ENCODE results near the gene ANKRD49.

Gene ANKRD49

GRCh38 chr11:94504689-94505293, 11.0 kb downstream of the ANKRD49 start:
- in situ Hi-C loops (cut with MboI; ENCODE audit: low sequenced_read_pairs), result loop anchor here (10.0 kb wide), 1 partner anchor 180 kb away; no protein-coding TSS in a partner anchor

GRCh38 chr11:94506513-94506912, 12.7 kb downstream of the ANKRD49 start:
- in situ Hi-C loops (cut with MboI; ENCODE audit: low sequenced_read_pairs), result loop anchor here (10.0 kb wide), 1 partner anchor 182 kb away; no protein-coding TSS in a partner anchor

- in situ Hi-C loops (cut with MboI; ENCODE audit: low sequenced_read_pairs), result loop anchor here (10.0 kb wide), 1 partner anchor 183 kb away; no protein-coding TSS in a partner anchor
These were observed 13.7 kb downstream of the ANKRD49 start for GRCh38 chr11:94507485-94507884.

- in situ Hi-C loops (cut with MboI; ENCODE audit: low sequenced_read_pairs), result no loop called here
These were observed 18.4 kb downstream of the ANKRD49 start, which contains the start of gene C11orf97 for GRCh38 chr11:94511932-94512781. Gene C11orf97 (plus strand): TSS chr11:94512461. CDS start chr11:94512529, 68 bp downstream.

GRCh38 chr11:94513091-94513490, 19.3 kb downstream of the ANKRD49 start:
- in situ Hi-C loops (cut with MboI; ENCODE audit: low sequenced_read_pairs), result no loop called here

GRCh38 chr11:94515398-94515797, 21.6 kb downstream of the ANKRD49 start:
- in situ Hi-C loops (cut with MboI; ENCODE audit: low sequenced_read_pairs), result no loop called here

GRCh38 chr11:94516725-94517124, 22.9 kb downstream of the ANKRD49 start:
- in situ Hi-C loops (cut with MboI; ENCODE audit: low sequenced_read_pairs), result no loop called here

- in situ Hi-C loops (cut with MboI; ENCODE audit: low sequenced_read_pairs), result no loop called here
These were observed 24.5 kb downstream of the ANKRD49 start for GRCh38 chr11:94518300-94518699.

GRCh38 chr11:94519478-94520084, 25.8 kb downstream of the ANKRD49 start:
- in situ Hi-C loops (cut with MboI; ENCODE audit: low sequenced_read_pairs), result no loop called here

GRCh38 chr11:94521684-94522083, 27.9 kb downstream of the ANKRD49 start:
- in situ Hi-C loops (cut with MboI; ENCODE audit: low sequenced_read_pairs), result no loop called here

- in situ Hi-C loops (cut with MboI; ENCODE audit: low sequenced_read_pairs), result no loop called here
These were observed 30.6 kb downstream of the ANKRD49 start for GRCh38 chr11:94524341-94524740.

- in situ Hi-C loops (cut with MboI; ENCODE audit: low sequenced_read_pairs), result loop anchor here (25.0 kb wide), 1 partner anchor 362 kb away; no protein-coding TSS in a partner anchor
These were observed 32.0 kb downstream of the ANKRD49 start for GRCh38 chr11:94525546-94526324.

GRCh38 chr11:94526645-94527438, 33.1 kb downstream of the ANKRD49 start:
- in situ Hi-C loops (cut with MboI; ENCODE audit: low sequenced_read_pairs), result loop anchor here (25.0 kb wide), 1 partner anchor 360 kb away; no protein-coding TSS in a partner anchor

GRCh38 chr11:94528551-94528950, 34.8 kb downstream of the ANKRD49 start:
- in situ Hi-C loops (cut with MboI; ENCODE audit: low sequenced_read_pairs), result loop anchor here (25.0 kb wide), 1 partner anchor 359 kb away; no protein-coding TSS in a partner anchor

GRCh38 chr11:94532211-94532610, 38.4 kb downstream of the ANKRD49 start:
- in situ Hi-C loops (cut with MboI; ENCODE audit: low sequenced_read_pairs), result loop anchor here (25.0 kb wide), 1 partner anchor 355 kb away; no protein-coding TSS in a partner anchor

GRCh38 chr11:94533206-94533605, 39.4 kb downstream of the ANKRD49 start:
- in situ Hi-C loops (cut with MboI; ENCODE audit: low sequenced_read_pairs), result loop anchor here (25.0 kb wide), 1 partner anchor 354 kb away; no protein-coding TSS in a partner anchor

- in situ Hi-C loops (cut with MboI; ENCODE audit: low sequenced_read_pairs), result loop anchor here (25.0 kb wide), 1 partner anchor 353 kb away; no protein-coding TSS in a partner anchor
These were observed 40.2 kb downstream of the ANKRD49 start for GRCh38 chr11:94533696-94534630.

- in situ Hi-C loops (cut with MboI; ENCODE audit: low sequenced_read_pairs), result loop anchor here (25.0 kb wide), 1 partner anchor 351 kb away; no protein-coding TSS in a partner anchor
These were observed 42.6 kb downstream of the ANKRD49 start for GRCh38 chr11:94536386-94536785.

All from HL-60/S4 treated with phorbol 12-myristate 13-acetate at 8.2 ng/mL for 4 days and 3 days (cell line).